Epidermal melanocyte (primary cell): Measurements from ENCODE around the gene ANKFY1.

Experiments
- DNase-seq: peaks from one replicate; pipeline ENCODE4 v3.0.0; 2011; ENCODE audit warnings: low spot score; ENCODE audit not compliant: insufficient read length

ANKFY1 gene

GRCh38 chr17:4178651-4179050 is 85.1 kb downstream of the ANKFY1 start:
- DNase-seq: no peak

GRCh38 chr17:4177806-4178205 is 86.0 kb downstream of the ANKFY1 start:
- no peak for DNase-seq

GRCh38 chr17:4176808-4177472 is 86.8 kb downstream of the ANKFY1 start:
- no peak for DNase-seq

GRCh38 chr17:4175921-4176807 is 87.6 kb downstream of the ANKFY1 start:
- DNase-seq: no peak

GRCh38 chr17:4174556-4174955 is 89.2 kb downstream of the ANKFY1 start:
- no peak for DNase-seq

GRCh38 chr17:4173781-4174180 is 90.0 kb downstream of the ANKFY1 start:
- DNase-seq: no peak

- DNase-seq: no peak
Measured at GRCh38 chr17:4172356-4172755, 91.4 kb downstream of the ANKFY1 start.

- no peak for DNase-seq
Measured at GRCh38 chr17:4170639-4171280, 93.0 kb downstream of the ANKFY1 start.

GRCh38 chr17:4167786-4168185 is 96.0 kb downstream of the ANKFY1 start:
- DNase-seq: no peak

- no peak for DNase-seq
Measured at GRCh38 chr17:4166419-4166818, 97.4 kb downstream of the ANKFY1 start.

- DNase-seq: no peak
Measured at GRCh38 chr17:4165301-4166010, 98.3 kb downstream of the ANKFY1 start.

- DNase-seq: no peak
Measured at GRCh38 chr17:4163951-4164350, 99.8 kb downstream of the ANKFY1 start.

GRCh38 chr17:4162775-4163466 is 100.9 kb downstream of the ANKFY1 start:
- no peak for DNase-seq

- no peak for DNase-seq
Measured at GRCh38 chr17:4162321-4162720, 101.5 kb downstream of the ANKFY1 start.

- no peak for DNase-seq
Measured at GRCh38 chr17:4161967-4162305, 101.8 kb downstream of the ANKFY1 start.

GRCh38 chr17:4161192-4161966 is 102.4 kb downstream of the ANKFY1 start:
- DNase-seq: peak; percentile 84

GRCh38 chr17:4160294-4160859 is 103.4 kb downstream of the ANKFY1 start:
- no peak for DNase-seq

- no peak for DNase-seq
Measured at GRCh38 chr17:4159761-4160160, 104.0 kb downstream of the ANKFY1 start.

- no peak for DNase-seq
Measured at GRCh38 chr17:4157618-4158333, 106.0 kb downstream of the ANKFY1 start.
